ENCODE measurements around the gene DNPH1. TPM values are rescaled to one million over a fixed set of nuclear protein-coding genes. Genes with fewer than 3 reads are reported as not detected.

Gene DNPH1
- total RNA-seq, 1 experiment from 2014 or later = 43.5 TPM

DNA sequence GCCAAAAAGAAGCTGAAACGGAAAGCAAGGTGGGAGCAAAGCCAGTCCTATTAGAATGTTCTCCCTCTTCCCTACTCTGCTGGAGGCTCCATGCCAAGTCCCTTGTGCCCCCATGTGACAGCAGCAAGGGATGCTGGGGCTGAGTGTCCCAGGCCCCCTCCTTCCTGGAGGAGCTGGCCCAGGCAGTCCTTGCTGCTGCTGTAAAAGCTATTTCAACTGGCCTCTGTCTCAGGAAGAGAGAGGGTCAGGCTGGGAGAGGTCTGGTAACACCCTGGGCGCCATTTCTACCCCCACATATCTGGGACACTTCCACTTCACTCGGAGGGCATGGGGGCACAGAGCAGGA is 39.0 kb upstream of the DNPH1 start:
- no peaks in the 10 kb centered on the region for H3K4me1 ChIP-seq (replicated peaks; ENCODE audit: insufficient read depth)
- H3K9me2 ChIP-seq (ENCODE audit: insufficient read depth) = no peaks in the 10 kb centered on the region
- no peaks in the 10 kb centered on the region for H3K79me2 ChIP-seq (ENCODE audit: low read depth)
- no peak overlapping the region for H3K4me2 ChIP-seq
- no peaks in the 10 kb centered on the region for H3F3A ChIP-seq (ENCODE audit: insufficient read depth, low read depth)
- CTCF ChIA-PET = no interaction called here
- H2AFZ ChIP-seq = no peak overlapping the region
- H3K9me3 ChIP-seq (ENCODE audit: insufficient read depth, low read depth) = no peaks in the 10 kb centered on the region
- H3K27ac ChIP-seq = no peak overlapping the region
- intact Hi-C loops (cut with micrococcal nuclease; ENCODE audit: unreplicated experiment) = no loop called here
- no peak overlapping the region for H3K4me3 ChIP-seq
- no peaks in the 10 kb centered on the region for H4K20me1 ChIP-seq (ENCODE audit: insufficient read depth)
- DNase-seq = no peak
- TF ChIP-seq, protein P1, sequence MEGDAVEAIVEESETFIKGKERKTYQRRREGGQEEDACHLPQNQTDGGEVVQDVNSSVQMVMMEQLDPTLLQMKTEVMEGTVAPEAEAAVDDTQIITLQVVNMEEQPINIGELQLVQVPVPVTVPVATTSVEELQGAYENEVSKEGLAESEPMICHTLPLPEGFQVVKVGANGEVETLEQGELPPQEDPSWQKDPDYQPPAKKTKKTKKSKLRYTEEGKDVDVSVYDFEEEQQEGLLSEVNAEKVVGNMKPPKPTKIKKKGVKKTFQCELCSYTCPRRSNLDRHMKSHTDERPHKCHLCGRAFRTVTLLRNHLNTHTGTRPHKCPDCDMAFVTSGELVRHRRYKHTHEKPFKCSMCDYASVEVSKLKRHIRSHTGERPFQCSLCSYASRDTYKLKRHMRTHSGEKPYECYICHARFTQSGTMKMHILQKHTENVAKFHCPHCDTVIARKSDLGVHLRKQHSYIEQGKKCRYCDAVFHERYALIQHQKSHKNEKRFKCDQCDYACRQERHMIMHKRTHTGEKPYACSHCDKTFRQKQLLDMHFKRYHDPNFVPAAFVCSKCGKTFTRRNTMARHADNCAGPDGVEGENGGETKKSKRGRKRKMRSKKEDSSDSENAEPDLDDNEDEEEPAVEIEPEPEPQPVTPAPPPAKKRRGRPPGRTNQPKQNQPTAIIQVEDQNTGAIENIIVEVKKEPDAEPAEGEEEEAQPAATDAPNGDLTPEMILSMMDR (conservative IDR thresholded peaks at IDR 0.05) = no peak
- TF ChIP-seq EZH2 (IDR thresholded peaks at IDR 0.05; ENCODE audit: low read depth) = no peak
- no TSS peak for BruUV-seq (replicated peaks)
- H3K27me3 ChIP-seq (ENCODE audit: insufficient read depth, low read depth) = no peaks in the 10 kb centered on the region
- no peaks in the 10 kb centered on the region for H3K36me3 ChIP-seq (ENCODE audit: low read depth)
- POLR2A ChIA-PET (ENCODE audit: unreplicated experiment) = no interaction called here

- no peak overlapping the region for H3K27ac ChIP-seq
- H3K4me1 ChIP-seq (replicated peaks; ENCODE audit: insufficient read depth) = no peaks in the 10 kb centered on the region
- H3K4me2 ChIP-seq = no peak overlapping the region
- H3K9me3 ChIP-seq (ENCODE audit: insufficient read depth, low read depth) = no peaks in the 10 kb centered on the region
- TF ChIP-seq EZH2 (IDR thresholded peaks at IDR 0.05; ENCODE audit: low read depth) = no peak
- TF ChIP-seq, protein P1 (conservative IDR thresholded peaks at IDR 0.05) = no peak
- H3K36me3 ChIP-seq (ENCODE audit: low read depth) = no peaks in the 10 kb centered on the region
- no peaks in the 10 kb centered on the region for H4K20me1 ChIP-seq (ENCODE audit: insufficient read depth)
- CTCF ChIA-PET = no interaction called here
- DNase-seq = no peak
- H3F3A ChIP-seq (ENCODE audit: insufficient read depth, low read depth) = no peaks in the 10 kb centered on the region
- POLR2A ChIA-PET (ENCODE audit: unreplicated experiment) = no interaction called here
- BruUV-seq (replicated peaks) = no TSS peak
- no peak overlapping the region for H3K4me3 ChIP-seq
- H3K27me3 ChIP-seq (ENCODE audit: insufficient read depth, low read depth) = no peaks in the 10 kb centered on the region
- no peaks in the 10 kb centered on the region for H3K9me2 ChIP-seq (ENCODE audit: insufficient read depth)
- intact Hi-C loops (cut with micrococcal nuclease; ENCODE audit: unreplicated experiment) = no loop called here
- H3K79me2 ChIP-seq (ENCODE audit: low read depth) = no peaks in the 10 kb centered on the region
- no peak overlapping the region for H2AFZ ChIP-seq
Observed at GRCh38 chr6:43267619-43268354, 38.5 kb upstream of the DNPH1 start.

- intact Hi-C loops (cut with micrococcal nuclease; ENCODE audit: unreplicated experiment) = no loop called here
- POLR2A ChIA-PET (ENCODE audit: unreplicated experiment) = no interaction called here
Observed at GRCh38 chr6:43265564-43265963, 36.3 kb upstream of the DNPH1 start.

More at GRCh38 chr6:43265564-43265963, 36.3 kb upstream of the DNPH1 start:
- no peak overlapping the region for H3K27ac ChIP-seq
- H3K27me3 ChIP-seq (ENCODE audit: insufficient read depth, low read depth) = no peaks in the 10 kb centered on the region
- no peaks in the 10 kb centered on the region for H3K79me2 ChIP-seq (ENCODE audit: low read depth)
- no peak for DNase-seq
- H2AFZ ChIP-seq = no peak overlapping the region
- H3K36me3 ChIP-seq (ENCODE audit: low read depth) = no peaks in the 10 kb centered on the region
- H4K20me1 ChIP-seq (ENCODE audit: insufficient read depth) = no peaks in the 10 kb centered on the region
- TF ChIP-seq, protein P1 (conservative IDR thresholded peaks at IDR 0.05) = no peak
- TF ChIP-seq EZH2 (IDR thresholded peaks at IDR 0.05; ENCODE audit: low read depth) = no peak
- H3K9me3 ChIP-seq (ENCODE audit: insufficient read depth, low read depth) = no peaks in the 10 kb centered on the region
- no peak overlapping the region for H3K4me2 ChIP-seq
- no TSS peak for BruUV-seq (replicated peaks)
- H3K9me2 ChIP-seq (ENCODE audit: insufficient read depth) = no peaks in the 10 kb centered on the region
- no peaks in the 10 kb centered on the region for H3K4me1 ChIP-seq (replicated peaks; ENCODE audit: insufficient read depth)
- CTCF ChIA-PET = interaction anchor here (0.5 kb wide), 1 partner anchor 88 kb away, joined by 7 read pairs; no protein-coding TSS in a partner anchor
- no peak overlapping the region for H3K4me3 ChIP-seq
- no peaks in the 10 kb centered on the region for H3F3A ChIP-seq (ENCODE audit: insufficient read depth, low read depth)

Data from PC-9 (cell line).